GM12878 (cell line): ENCODE results near the gene MEIS2.

Experiments used
- CBFB ChIP-seq: IDR thresholded peaks from 2 replicates; pipeline ENCODE4 v1.6.1; 2016; ENCODE audit warnings: antibody characterized with exemption, low read depth
- CHD2 ChIP-seq: IDR thresholded peaks from 2 replicates; pipeline ENCODE4 v1.6.1; 2011; ENCODE audit warnings: low read depth, low read length, improper control_type of control experiment, borderline replicate concordance
- ESRRA ChIP-seq: IDR thresholded peaks from 2 replicates; pipeline ENCODE4 v1.6.1; 2012; ENCODE audit warnings: mild to moderate bottlenecking, low read length, improper control_type of control experiment
- POLR2A ChIP-seq: IDR thresholded peaks from 2 replicates; pipeline ENCODE4 v1.6.1; 2011; ENCODE audit warnings: low read depth, mild to moderate bottlenecking, low read length
- POLR2AphosphoS5 ChIP-seq: IDR thresholded peaks from 2 replicates; pipeline ENCODE4 v1.6.1; 2011; ENCODE audit warnings: mild to moderate bottlenecking, low read length, inconsistent platforms
- RBBP5 ChIP-seq: fragments of 200-600 bp; sonication (generic); conservative IDR thresholded peaks from 2 replicates; pipeline ENCODE4 v1.6.1; 2016
- RELA ChIP-seq: fragments of 450-650 bp; IDR thresholded peaks from 2 replicates; pipeline ENCODE4 v1.8.0; 2014; ENCODE audit warnings: borderline replicate concordance; ENCODE audit not compliant: partially characterized antibody
- SREBF2 ChIP-seq: IDR thresholded peaks from 2 replicates; pipeline ENCODE4 v1.6.1; 2012; ENCODE audit warnings: mild to moderate bottlenecking, low read length
- ZNF274 ChIP-seq: IDR thresholded peaks from one replicate; pipeline ENCODE4 v1.8.0; 2011; ENCODE audit not compliant: insufficient read length, insufficient read depth
- TF ChIP-seq, protein P1 (sequence below): fragments of 450-650 bp; IDR thresholded peaks from 2 replicates; pipeline ENCODE4 v1.6.1; 2018; ENCODE audit warnings: mild to moderate bottlenecking, low read depth, moderate library complexity; ENCODE audit not compliant: partially characterized antibody
- TF ChIP-seq, protein P2 (sequence below): fragments of 450-650 bp; IDR thresholded peaks from 2 replicates; pipeline ENCODE4 v1.6.1; 2017; ENCODE audit warnings: mild to moderate bottlenecking, low read depth, inconsistent platforms; ENCODE audit not compliant: poor library complexity, severe bottlenecking

DNA sequence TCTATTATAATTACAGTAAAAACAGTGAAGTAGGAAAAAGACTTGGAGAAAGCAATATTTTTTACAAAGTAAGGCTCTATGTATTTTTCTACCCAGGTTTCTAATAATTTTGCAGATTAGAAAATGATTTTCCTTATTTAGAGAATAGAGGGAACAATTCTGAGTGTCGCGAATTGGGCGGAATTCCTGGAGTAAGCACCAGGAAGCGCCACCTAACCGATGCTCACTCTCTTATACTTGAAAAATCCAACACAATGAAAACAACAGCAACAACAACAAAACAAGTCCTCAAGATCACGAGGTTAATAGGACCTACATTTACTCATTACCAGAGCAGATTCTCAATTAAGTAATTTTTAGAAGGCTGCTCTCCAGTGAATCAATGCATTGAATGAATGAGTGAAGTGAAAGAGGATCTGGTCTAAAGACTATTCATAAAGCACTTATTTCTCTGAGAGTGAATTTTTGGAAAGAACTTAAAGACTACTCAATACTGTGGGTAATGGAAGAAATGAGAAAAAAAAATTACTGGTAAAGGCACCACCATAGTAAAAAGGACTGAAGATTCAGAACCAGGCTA, 158.0 kb downstream of the MEIS2 start:
- TF ChIP-seq CBFB = no peak
- TF ChIP-seq, protein P1, sequence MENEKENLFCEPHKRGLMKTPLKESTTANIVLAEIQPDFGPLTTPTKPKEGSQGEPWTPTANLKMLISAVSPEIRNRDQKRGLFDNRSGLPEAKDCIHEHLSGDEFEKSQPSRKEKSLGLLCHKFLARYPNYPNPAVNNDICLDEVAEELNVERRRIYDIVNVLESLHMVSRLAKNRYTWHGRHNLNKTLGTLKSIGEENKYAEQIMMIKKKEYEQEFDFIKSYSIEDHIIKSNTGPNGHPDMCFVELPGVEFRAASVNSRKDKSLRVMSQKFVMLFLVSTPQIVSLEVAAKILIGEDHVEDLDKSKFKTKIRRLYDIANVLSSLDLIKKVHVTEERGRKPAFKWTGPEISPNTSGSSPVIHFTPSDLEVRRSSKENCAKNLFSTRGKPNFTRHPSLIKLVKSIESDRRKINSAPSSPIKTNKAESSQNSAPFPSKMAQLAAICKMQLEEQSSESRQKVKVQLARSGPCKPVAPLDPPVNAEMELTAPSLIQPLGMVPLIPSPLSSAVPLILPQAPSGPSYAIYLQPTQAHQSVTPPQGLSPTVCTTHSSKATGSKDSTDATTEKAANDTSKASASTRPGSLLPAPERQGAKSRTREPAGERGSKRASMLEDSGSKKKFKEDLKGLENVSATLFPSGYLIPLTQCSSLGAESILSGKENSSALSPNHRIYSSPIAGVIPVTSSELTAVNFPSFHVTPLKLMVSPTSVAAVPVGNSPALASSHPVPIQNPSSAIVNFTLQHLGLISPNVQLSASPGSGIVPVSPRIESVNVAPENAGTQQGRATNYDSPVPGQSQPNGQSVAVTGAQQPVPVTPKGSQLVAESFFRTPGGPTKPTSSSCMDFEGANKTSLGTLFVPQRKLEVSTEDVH = no peak
- TF ChIP-seq RBBP5 = no peak
- no peak for TF ChIP-seq POLR2A
- TF ChIP-seq, protein P2, sequence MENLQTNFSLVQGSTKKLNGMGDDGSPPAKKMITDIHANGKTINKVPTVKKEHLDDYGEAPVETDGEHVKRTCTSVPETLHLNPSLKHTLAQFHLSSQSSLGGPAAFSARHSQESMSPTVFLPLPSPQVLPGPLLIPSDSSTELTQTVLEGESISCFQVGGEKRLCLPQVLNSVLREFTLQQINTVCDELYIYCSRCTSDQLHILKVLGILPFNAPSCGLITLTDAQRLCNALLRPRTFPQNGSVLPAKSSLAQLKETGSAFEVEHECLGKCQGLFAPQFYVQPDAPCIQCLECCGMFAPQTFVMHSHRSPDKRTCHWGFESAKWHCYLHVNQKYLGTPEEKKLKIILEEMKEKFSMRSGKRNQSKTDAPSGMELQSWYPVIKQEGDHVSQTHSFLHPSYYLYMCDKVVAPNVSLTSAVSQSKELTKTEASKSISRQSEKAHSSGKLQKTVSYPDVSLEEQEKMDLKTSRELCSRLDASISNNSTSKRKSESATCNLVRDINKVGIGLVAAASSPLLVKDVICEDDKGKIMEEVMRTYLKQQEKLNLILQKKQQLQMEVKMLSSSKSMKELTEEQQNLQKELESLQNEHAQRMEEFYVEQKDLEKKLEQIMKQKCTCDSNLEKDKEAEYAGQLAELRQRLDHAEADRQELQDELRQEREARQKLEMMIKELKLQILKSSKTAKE = no peak
- no peak for TF ChIP-seq POLR2AphosphoS5
- no peak for TF ChIP-seq SREBF2
- TF ChIP-seq RELA = no peak
- no peak for TF ChIP-seq CHD2
- no peak for TF ChIP-seq ZNF274
- TF ChIP-seq ESRRA = no peak
